Naive thymus-derived CD4-positive, alpha-beta T cell (primary cell): ENCODE data around the gene ULK3. TPM values are rescaled to one million over a fixed set of nuclear protein-coding genes. Genes with fewer than 3 reads are reported as not detected.

Source experiments
- ATAC-seq: fragments of 150-1000 bp; cut with Tn5 transposase; 2 replicates; pipeline ENCODE4 v1.10.0; 2021; ENCODE audit warnings: mild to moderate bottlenecking, moderate library complexity
- CTCF ChIA-PET: fragments of 350-600 bp; sonication (Branson Sonifier 250); formaldehyde crosslinking; loops from one replicate; lab custom pipeline; 2021; ENCODE audit warnings: antibody characterized with exemption; lab: Charles Lee
- POLR2A ChIA-PET: fragments of 350-600 bp; sonication (Branson Sonifier 250); formaldehyde crosslinking; loops from one replicate; lab custom pipeline; 2021; ENCODE audit warnings: antibody characterized with exemption, inconsistent platforms; lab: Charles Lee
- DNase-seq, 9 donors: peaks; one replicate each; pipeline versions ENCODE4 v3.0.0 to v3.0.0-alpha.2; 2020 to 2022; ENCODE audit warnings: mixed read lengths in 1 of 9
- H3K27ac ChIP-seq: one replicate; pipeline ENCODE4 v1.7.0; 2013; ENCODE audit warnings: mild to moderate bottlenecking, low read depth, low read length, moderate library complexity
- H3K27me3 ChIP-seq, 2 donors: one replicate each; pipeline ENCODE4 v1.7.0; 2013; ENCODE audit warnings: low read length in 2 of 2, mild to moderate bottlenecking in 2 of 2, moderate library complexity in 2 of 2; ENCODE audit not compliant: control insufficient read depth in 2 of 2, insufficient read depth in 2 of 2
- H3K36me3 ChIP-seq, 3 experiments: 1 replicate in 2 of 3; 2 replicates in 1 of 3; pipeline ENCODE4 v1.7.0; 2013; ENCODE audit warnings: low read length in 3 of 3, mild to moderate bottlenecking in 3 of 3, moderate library complexity in 1 of 3; ENCODE audit not compliant: insufficient read depth in 3 of 3, control insufficient read depth in 2 of 3
- H3K4me1 ChIP-seq, 2 donors: one replicate each; pipeline ENCODE4 v1.7.0; 2013; ENCODE audit warnings: low read length in 2 of 2, mild to moderate bottlenecking in 2 of 2, moderate library complexity in 1 of 2; ENCODE audit not compliant: control insufficient read depth in 2 of 2, insufficient read depth in 2 of 2
- H3K4me3 ChIP-seq: 2 replicates; pipeline ENCODE4 v1.7.0; 2013; ENCODE audit warnings: mild to moderate bottlenecking, low read length
- H3K9me3 ChIP-seq, 3 experiments: 1 replicate in 2 of 3; 2 replicates in 1 of 3; pipeline ENCODE4 v1.7.0; 2013; ENCODE audit warnings: low read length in 3 of 3; ENCODE audit not compliant: control insufficient read depth in 2 of 3
- H3K27ac Mint-ChIP-seq, 9 donors: one replicate each; pipeline ENCODE4 v1.8.0; 2020 to 2022; ENCODE audit warnings: mixed read lengths in 9 of 9, mild to moderate bottlenecking in 8 of 9, moderate library complexity in 5 of 9, inconsistent platforms in 2 of 9
- H3K27me3 Mint-ChIP-seq, 5 donors: one replicate each; pipeline ENCODE4 v1.8.0; 2021 to 2022; ENCODE audit warnings: mixed read lengths in 5 of 5, mild to moderate bottlenecking in 1 of 5
- H3K36me3 Mint-ChIP-seq, 5 donors: one replicate each; pipeline ENCODE4 v1.8.0; 2020 to 2022; ENCODE audit warnings: mixed read lengths in 5 of 5, mild to moderate bottlenecking in 3 of 5, inconsistent platforms in 1 of 5
- H3K4me1 Mint-ChIP-seq, 7 donors: one replicate each; pipeline ENCODE4 v1.8.0; 2020 to 2022; ENCODE audit warnings: mixed read lengths in 7 of 7, mild to moderate bottlenecking in 3 of 7, inconsistent platforms in 1 of 7
- H3K4me3 Mint-ChIP-seq, 10 donors: one replicate each; pipeline ENCODE4 v1.8.0; 2020 to 2022; ENCODE audit warnings: mild to moderate bottlenecking in 10 of 10, mixed read lengths in 10 of 10, moderate library complexity in 6 of 10, inconsistent platforms in 2 of 10
- H3K9me3 Mint-ChIP-seq, 11 donors: one replicate each; pipeline ENCODE4 v1.8.0; 2020 to 2022; ENCODE audit warnings: mixed read lengths in 11 of 11, mild to moderate bottlenecking in 4 of 11, inconsistent platforms in 1 of 11, moderate library complexity in 1 of 11
- intact Hi-C, 2 donors: fragments of 100-400 bp; cut with micrococcal nuclease; formaldehyde crosslinking; loops; one replicate each; pipeline ENCODE4 v1.15.1; 2023
- polyA plus RNA-seq, 2 donors: library from polyadenylated mRNA; unstranded; fragments of 300-500 nt; fragmentation: Illumina TruSeq; gene quantifications; one replicate each; pipeline ENCODE4 v1.2.3, GENCODE V29; 2021
- total RNA-seq, 6 experiments: library from RNA in 5 of 6; stranded (reverse) in 5 of 6; gene quantifications; 1 replicate in 5 of 6; 2 replicates in 1 of 6; pipeline ENCODE4 v1.2.3 and lab custom pipeline; 2021 to 2026

ULK3 gene
- total and polyA plus RNA-seq, 7 experiments from 2014 or later: 15.4 to 106 (median 54.8) TPM

- H3K27me3 Mint-ChIP-seq: peaks cover 0 to 6% (median 5%) of the 10 kb centered on the region in 5 donors
- no peak for DNase-seq
- H3K36me3 Mint-ChIP-seq: peaks cover 0 to 3% (median 0%) of the 10 kb centered on the region in 5 donors
- Histone ChIP-seq H3K27me3 (no peaks in the 10 kb centered on the region), H3K27ac (no peak overlapping the region), H3K36me3 (peaks cover 0 to 27% (median 0%) of the 10 kb centered on the region in 3 experiments), H3K9me3 (no peaks in the 10 kb centered on the region), H3K4me1 (no peaks in the 10 kb centered on the region), H3K4me3 (no peak overlapping the region)
- intact Hi-C loops: no loop called here
- H3K9me3 Mint-ChIP-seq: no peaks in the 10 kb centered on the region
- H3K4me3 Mint-ChIP-seq: no peak overlapping the region
- peaks cover 0 to 6% (median 4%) of the 10 kb centered on the region in 7 donors for H3K4me1 Mint-ChIP-seq
- ChIA-PET CTCF (interaction anchor here (1.0 to 1.4 kb wide), 2 partner anchors 63 to 65 kb away, joined by 5 to 6 read pairs; no protein-coding TSS in a partner anchor), POLR2A (interaction anchor here (0.7 kb wide), 1 partner anchor 9 kb away, joined by 3 read pairs; no protein-coding TSS in a partner anchor)
- ATAC-seq: no peak
- peak overlapping the region in 1 of 9 donors; percentile 49 for H3K27ac Mint-ChIP-seq
Observed at GRCh38 chr15:74833376-74834107, 9.4 kb downstream of the ULK3 start.

- H3K27me3 Mint-ChIP-seq: peaks cover 4 to 13% (median 11%) of the 10 kb centered on the region in 5 donors
- Histone ChIP-seq H3K27me3 (peaks cover 0 to under 1% of the 10 kb centered on the region in 2 donors), H3K36me3 (peaks cover 0 to 20% (median 0%) of the 10 kb centered on the region in 3 experiments), H3K9me3 (no peaks in the 10 kb centered on the region), H3K4me1 (no peaks in the 10 kb centered on the region), H3K4me3 (no peak overlapping the region), H3K27ac (no peak overlapping the region)
- peak overlapping the region in 1 of 9 donors; percentile 65 for H3K27ac Mint-ChIP-seq
- H3K4me1 Mint-ChIP-seq: peaks cover 0 to 6% (median 4%) of the 10 kb centered on the region in 7 donors
- POLR2A ChIA-PET: no interaction called here
- H3K9me3 Mint-ChIP-seq: no peaks in the 10 kb centered on the region
- ATAC-seq (no peak), DNase-seq (no peak)
- H3K4me3 Mint-ChIP-seq: no peak overlapping the region
- H3K36me3 Mint-ChIP-seq: peaks cover 0 to 3% (median 0%) of the 10 kb centered on the region in 5 donors
- intact Hi-C loops: no loop called here
- CTCF ChIA-PET: interaction anchor here (1.4 kb wide), 1 partner anchor 64 kb away, joined by 5 read pairs; no protein-coding TSS in a partner anchor
Observed at GRCh38 chr15:74832826-74833225, 10.1 kb downstream of the ULK3 start.

- no peaks in the 10 kb centered on the region for H3K9me3 Mint-ChIP-seq
- H3K36me3 Mint-ChIP-seq: peaks cover 0 to 3% (median 0%) of the 10 kb centered on the region in 5 donors
- H3K27ac Mint-ChIP-seq: no peak overlapping the region
- no peak overlapping the region for H3K27ac ChIP-seq
- peaks cover 0 to 8% of the 10 kb centered on the region in 2 donors for H3K27me3 ChIP-seq
- H3K4me1 Mint-ChIP-seq: peaks cover 0 to 6% (median 4%) of the 10 kb centered on the region in 7 donors
- no peaks in the 10 kb centered on the region for H3K4me1 ChIP-seq
- ChIA-PET CTCF (interaction anchor here (0.8 kb wide), 1 partner anchor 61 kb away, joined by 3 read pairs; no protein-coding TSS in a partner anchor), POLR2A (no interaction called here)
- ATAC-seq (no peak), DNase-seq (no peak)
- intact Hi-C loops: no loop called here
- no peak overlapping the region for H3K4me3 ChIP-seq
- no peak overlapping the region for H3K4me3 Mint-ChIP-seq
- peaks cover 12 to 22% (median 19%) of the 10 kb centered on the region in 5 donors for H3K27me3 Mint-ChIP-seq
- H3K36me3 ChIP-seq: peaks cover 0 to 12% (median 0%) of the 10 kb centered on the region in 3 experiments
- no peaks in the 10 kb centered on the region for H3K9me3 ChIP-seq
Observed at GRCh38 chr15:74831813-74832495, 11.0 kb downstream of the ULK3 start.

- no peaks in the 10 kb centered on the region for H3K4me1 ChIP-seq
- no peaks in the 10 kb centered on the region for H3K9me3 Mint-ChIP-seq
- H3K36me3 Mint-ChIP-seq: peaks cover 0 to 3% (median 0%) of the 10 kb centered on the region in 5 donors
- H3K9me3 ChIP-seq: no peaks in the 10 kb centered on the region
- intact Hi-C loops: no loop called here
- no peak overlapping the region for H3K27ac ChIP-seq
- ChIA-PET POLR2A (interaction anchor here (0.6 kb wide), 1 partner anchor 116 kb away, joined by 4 read pairs; no protein-coding TSS in a partner anchor), CTCF (interaction anchor here (0.6 to 0.8 kb wide), 2 partner anchors 21 to 60 kb away, joined by 3 read pairs; no protein-coding TSS in a partner anchor)
- peaks cover 0 to 12% of the 10 kb centered on the region in 2 donors for H3K27me3 ChIP-seq
- no peak for ATAC-seq
- peaks cover 0 to 6% (median 4%) of the 10 kb centered on the region in 7 donors for H3K4me1 Mint-ChIP-seq
- peaks cover 0 to 1% (median 0%) of the 10 kb centered on the region in 3 experiments for H3K36me3 ChIP-seq
- H3K4me3 ChIP-seq: no peak overlapping the region
- no peak for DNase-seq
- H3K4me3 Mint-ChIP-seq: no peak overlapping the region
- peaks cover 15 to 27% (median 21%) of the 10 kb centered on the region in 5 donors for H3K27me3 Mint-ChIP-seq
- no peak overlapping the region for H3K27ac Mint-ChIP-seq
Observed at GRCh38 chr15:74830868-74831267, 12.1 kb downstream of the ULK3 start.

- ChIA-PET POLR2A (interaction anchor here (1.2 kb wide), 1 partner anchor 165 kb away, joined by 3 read pairs; the partner anchor contains the start of gene SCAMP5), CTCF (interaction anchor here (2.1 kb wide), 1 partner anchor 61 kb away, joined by 6 read pairs; no protein-coding TSS in a partner anchor)
- peaks cover 16 to 30% (median 21%) of the 10 kb centered on the region in 5 donors for H3K27me3 Mint-ChIP-seq
- Histone ChIP-seq H3K4me3 (no peak overlapping the region), H3K9me3 (no peaks in the 10 kb centered on the region), H3K27ac (no peak overlapping the region), H3K36me3 (no peaks in the 10 kb centered on the region), H3K27me3 (peaks cover 0 to 12% of the 10 kb centered on the region in 2 donors), H3K4me1 (no peaks in the 10 kb centered on the region)
- H3K27ac Mint-ChIP-seq: no peak overlapping the region
- peaks cover 0 to 3% (median 2%) of the 10 kb centered on the region in 7 donors for H3K4me1 Mint-ChIP-seq
- no peak overlapping the region for H3K4me3 Mint-ChIP-seq
- DNase-seq: no peak
- peaks cover 0 to under 1% (median 0%) of the 10 kb centered on the region in 5 donors for H3K36me3 Mint-ChIP-seq
- no peak for ATAC-seq
- no peaks in the 10 kb centered on the region for H3K9me3 Mint-ChIP-seq
- intact Hi-C loops: no loop called here
Observed at GRCh38 chr15:74829991-74830390, 13.0 kb downstream of the ULK3 start.

- POLR2A ChIA-PET: interaction anchor here (1.0 to 1.2 kb wide), 2 partner anchors 14 to 165 kb away, joined by 3 read pairs; partner anchors contain the start of gene SCAMP5
Observed at GRCh38 chr15:74829486-74829885, 13.5 kb downstream of the ULK3 start.

More at GRCh38 chr15:74829486-74829885, 13.5 kb downstream of the ULK3 start:
- H3K27ac Mint-ChIP-seq: no peak overlapping the region
- no peaks in the 10 kb centered on the region for H3K36me3 Mint-ChIP-seq
- H3K4me3 Mint-ChIP-seq: no peak overlapping the region
- H3K27me3 ChIP-seq: peaks cover 0 to 12% of the 10 kb centered on the region in 2 donors
- no peaks in the 10 kb centered on the region for H3K36me3 ChIP-seq
- intact Hi-C loops: no loop called here
- no peak overlapping the region for H3K4me3 ChIP-seq
- no peaks in the 10 kb centered on the region for H3K9me3 Mint-ChIP-seq
- DNase-seq (no peak), ATAC-seq (no peak)
- no peaks in the 10 kb centered on the region for H3K4me1 ChIP-seq
- H3K4me1 Mint-ChIP-seq: peaks cover 0 to 6% (median 2%) of the 10 kb centered on the region in 7 donors
- H3K27me3 Mint-ChIP-seq: peaks cover 21 to 35% (median 21%) of the 10 kb centered on the region in 5 donors
- no peak overlapping the region for H3K27ac ChIP-seq
- CTCF ChIA-PET: interaction anchor here (0.6 to 2.1 kb wide), 3 partner anchors 22 to 60 kb away, joined by 3 to 6 read pairs (median 3); no protein-coding TSS in a partner anchor
- no peaks in the 10 kb centered on the region for H3K9me3 ChIP-seq
